Calu3 (cell line): ENCODE data around the gene PIK3AP1. TPM values are rescaled to one million over a fixed set of nuclear protein-coding genes. Genes with fewer than 3 reads are reported as not detected.
"Not testable (repeated sequence)": the region's sequence is repeated elsewhere in the genome, so short reads cannot be mapped to it uniquely, and the experiment has no call there.

Experiments
- BruUV-seq: library from RNA; stranded (reverse); fragments of 400-500 nt; replicated peaks from 2 replicates; lab custom pipeline; 2021; lab: Mats Ljungman, UMichigan
- CTCF ChIA-PET: fragments of 300-600 bp; sonication (Branson Sonifier 250); formaldehyde crosslinking; loops from one replicate; lab custom pipeline; 2022; ENCODE audit warnings: antibody characterized with exemption; lab: Charles Lee
- DNase-seq: peaks from one replicate; pipeline ENCODE4 v3.0.0; 2022
- H3K27ac Mint-ChIP-seq: one replicate; pipeline ENCODE4 v1.8.0; 2022; ENCODE audit warnings: mixed read lengths; ENCODE audit not compliant: unreplicated experiment
- H3K27me3 Mint-ChIP-seq: one replicate; pipeline ENCODE4 v1.8.0; 2022; ENCODE audit warnings: mixed read lengths; ENCODE audit not compliant: unreplicated experiment
- H3K36me3 Mint-ChIP-seq: one replicate; pipeline ENCODE4 v1.8.0; 2022; ENCODE audit warnings: mild to moderate bottlenecking, moderate library complexity, mixed read lengths; ENCODE audit not compliant: insufficient read depth, unreplicated experiment
- H3K4me1 Mint-ChIP-seq: one replicate; pipeline ENCODE4 v1.8.0; 2022; ENCODE audit warnings: mild to moderate bottlenecking, low read depth, mixed read lengths; ENCODE audit not compliant: unreplicated experiment
- H3K4me3 Mint-ChIP-seq: one replicate; pipeline ENCODE4 v1.8.0; 2022; ENCODE audit warnings: mild to moderate bottlenecking, low read depth, moderate library complexity, mixed read lengths; ENCODE audit not compliant: unreplicated experiment
- H3K9me3 Mint-ChIP-seq: one replicate; pipeline ENCODE4 v1.8.0; 2022; ENCODE audit warnings: low read depth, mixed read lengths; ENCODE audit not compliant: unreplicated experiment
- intact Hi-C: fragments of 100-400 bp; cut with micrococcal nuclease; formaldehyde crosslinking; loops from one replicate; pipeline ENCODE4 v1.10.0; 2022; ENCODE audit not compliant: unreplicated experiment
- total RNA-seq: library from RNA; stranded (reverse); gene quantifications from 2 replicates; pipeline ENCODE4 v1.2.3, GENCODE V29; 2022
- TF ChIP-seq, protein P1 (sequence below): fragments of 200-600 bp; IDR thresholded peaks from one replicate; pipeline ENCODE4 v1.8.0; 2022; ENCODE audit warnings: antibody characterized with exemption; ENCODE audit not compliant: unreplicated experiment

The PIK3AP1 gene
- total RNA-seq, 1 experiment from 2014 or later, result 117 TPM

DNA sequence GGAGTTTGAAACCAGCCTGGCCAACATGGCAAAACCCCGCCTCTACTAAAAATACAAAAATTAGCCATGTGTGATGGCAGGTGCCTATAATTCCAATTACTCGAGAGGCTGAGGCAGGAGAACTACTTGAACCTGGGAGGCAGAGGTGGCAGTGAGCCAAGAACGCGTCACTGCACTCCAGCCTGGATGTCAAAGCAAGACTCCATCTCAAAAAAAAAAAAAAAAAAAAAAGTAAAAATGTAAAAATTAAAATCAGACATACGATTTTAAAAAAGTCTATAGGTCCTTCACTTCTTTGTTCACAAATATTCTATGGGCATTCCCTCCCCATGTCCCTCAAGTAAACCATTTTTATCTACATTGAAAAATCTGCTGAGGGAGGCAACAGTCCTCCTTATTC, 171.7 kb downstream of the PIK3AP1 start:
- peaks cover 35% of the 10 kb centered on the region for H3K36me3 Mint-ChIP-seq
- DNase-seq, result no peak
- TF ChIP-seq, protein P1, sequence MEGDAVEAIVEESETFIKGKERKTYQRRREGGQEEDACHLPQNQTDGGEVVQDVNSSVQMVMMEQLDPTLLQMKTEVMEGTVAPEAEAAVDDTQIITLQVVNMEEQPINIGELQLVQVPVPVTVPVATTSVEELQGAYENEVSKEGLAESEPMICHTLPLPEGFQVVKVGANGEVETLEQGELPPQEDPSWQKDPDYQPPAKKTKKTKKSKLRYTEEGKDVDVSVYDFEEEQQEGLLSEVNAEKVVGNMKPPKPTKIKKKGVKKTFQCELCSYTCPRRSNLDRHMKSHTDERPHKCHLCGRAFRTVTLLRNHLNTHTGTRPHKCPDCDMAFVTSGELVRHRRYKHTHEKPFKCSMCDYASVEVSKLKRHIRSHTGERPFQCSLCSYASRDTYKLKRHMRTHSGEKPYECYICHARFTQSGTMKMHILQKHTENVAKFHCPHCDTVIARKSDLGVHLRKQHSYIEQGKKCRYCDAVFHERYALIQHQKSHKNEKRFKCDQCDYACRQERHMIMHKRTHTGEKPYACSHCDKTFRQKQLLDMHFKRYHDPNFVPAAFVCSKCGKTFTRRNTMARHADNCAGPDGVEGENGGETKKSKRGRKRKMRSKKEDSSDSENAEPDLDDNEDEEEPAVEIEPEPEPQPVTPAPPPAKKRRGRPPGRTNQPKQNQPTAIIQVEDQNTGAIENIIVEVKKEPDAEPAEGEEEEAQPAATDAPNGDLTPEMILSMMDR, result no peak
- no peak overlapping the region for H3K4me3 Mint-ChIP-seq
- CTCF ChIA-PET, result no interaction called here
- H3K4me1 Mint-ChIP-seq, result peaks cover 6% of the 10 kb centered on the region
- BruUV-seq, result no TSS peak
- no peaks in the 10 kb centered on the region for H3K9me3 Mint-ChIP-seq
- no peaks in the 10 kb centered on the region for H3K27me3 Mint-ChIP-seq
- peak overlapping the region; percentile 60 for H3K27ac Mint-ChIP-seq
- intact Hi-C loops, result no loop called here

DNA sequence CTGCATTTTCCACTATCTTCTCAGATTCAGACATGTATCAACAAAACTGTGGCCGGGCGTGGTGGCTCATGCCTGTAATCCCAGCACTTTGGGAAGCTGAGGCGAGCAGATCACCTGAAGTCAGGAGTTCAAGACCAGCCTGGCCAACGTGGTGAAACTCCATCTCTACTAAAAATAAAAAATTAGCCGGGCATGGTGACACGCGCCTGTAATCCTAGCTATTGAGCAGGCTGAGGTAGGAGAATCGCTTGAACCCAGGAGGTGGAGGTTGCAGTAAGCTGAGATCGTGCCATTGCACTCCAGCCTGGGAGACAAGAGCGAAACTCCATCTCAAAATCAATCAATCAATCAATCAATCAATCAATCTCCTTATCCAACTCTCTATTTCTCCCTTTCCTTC, 174.8 kb downstream of the PIK3AP1 start:
- BruUV-seq, H3K4me3 Mint-ChIP-seq, intact Hi-C loops, DNase-seq, H3K27me3 Mint-ChIP-seq, H3K9me3 Mint-ChIP-seq, H3K27ac Mint-ChIP-seq, H3K4me1 Mint-ChIP-seq: not testable (repeated sequence)
- CTCF ChIA-PET, result interaction anchor here (1.2 kb wide), 1 partner anchor 26 kb away, joined by 4 read pairs; no protein-coding TSS in a partner anchor
- H3K36me3 Mint-ChIP-seq, result peaks cover 50% of the 10 kb centered on the region

Other genes starting within 250 kb of the PIK3AP1 start
- gene TLL2, start 206.6 kb downstream of the PIK3AP1 start, total RNA-seq, result 0.44 and 0.66 TPM in 2 replicates
- 177 and 183 TPM in 2 replicates for gene TM9SF3, start 133.5 kb downstream of the PIK3AP1 start, total RNA-seq
- gene LCOR, start 111.8 kb upstream of the PIK3AP1 start, total RNA-seq, result 50.1 and 52.8 TPM in 2 replicates